HEK293 (cell line): ENCODE data around the gene PSMF1.

ENCODE experiments used
- CTCF ChIA-PET: fragments of 350-600 bp; formaldehyde crosslinking; extraction: SDS; loops from one replicate; lab custom pipeline; 2021; ENCODE audit warnings: antibody characterized with exemption; lab: Yijun Ruan, JAX
- POLR2A ChIA-PET: fragments of 300-600 bp; formaldehyde crosslinking; extraction: SDS; loops from one replicate; lab custom pipeline; 2020; ENCODE audit warnings: antibody characterized with exemption, inconsistent platforms; lab: Yijun Ruan, JAX
- H3K27ac ChIP-seq: fragments of 200-500 bp; sonication (Bioruptor generic); 2 replicates; pipeline ENCODE4 v1.5.1; 2014; ENCODE audit warnings: low read depth, low read length, control low read depth, inconsistent platforms; ENCODE audit errors: extremely low read depth
- H3K36me3 ChIP-seq, 2 experiments: fragments of 200-500 bp in 1 of 2; sonication (Bioruptor generic) in 1 of 2; 1 replicate in 1 of 2; 2 replicates in 1 of 2; pipeline ENCODE4 v1.5.1; 2014 to 2017; ENCODE audit warnings: inconsistent platforms in 2 of 2, low read length in 2 of 2; ENCODE audit not compliant: control insufficient read depth in 2 of 2, insufficient read depth in 1 of 2
- H3K4me1 ChIP-seq: fragments of 200-500 bp; sonication (Bioruptor generic); 2 replicates; pipeline ENCODE4 v1.5.1; 2014; ENCODE audit warnings: mild to moderate bottlenecking, low read length, inconsistent platforms; ENCODE audit not compliant: control insufficient read depth, insufficient read depth
- H3K4me3 ChIP-seq: 2 replicates; pipeline ENCODE4 v1.5.1; 2011; ENCODE audit warnings: low read depth, mild to moderate bottlenecking, control low read depth, low read length, moderate library complexity
- H3K9me3 ChIP-seq: fragments of 200-500 bp; sonication (Bioruptor generic); 2 replicates; pipeline ENCODE4 v1.5.1; 2014; ENCODE audit warnings: low read depth, low read length, inconsistent platforms; ENCODE audit not compliant: control insufficient read depth, insufficient read depth
- FEZF1 ChIP-seq: fragments of 450-650 bp; formaldehyde crosslinking; IDR thresholded peaks from 2 replicates; pipeline ENCODE4 v1.5.1; 2016; ENCODE audit warnings: missing biosample characterization, missing genetic modification characterization
- PRDM1 ChIP-seq: fragments of 450-650 bp; formaldehyde crosslinking; IDR thresholded peaks from 2 replicates; pipeline ENCODE4; 2016; ENCODE audit warnings: missing biosample characterization, missing genetic modification characterization
- PRDM10 ChIP-seq: fragments of 450-650 bp; formaldehyde crosslinking; IDR thresholded peaks from 2 replicates; pipeline ENCODE4 v1.5.1; 2016; ENCODE audit warnings: missing biosample characterization, missing genetic modification characterization
- PRDM6 ChIP-seq: fragments of 450-650 bp; formaldehyde crosslinking; IDR thresholded peaks from 2 replicates; pipeline ENCODE4 v1.5.1; 2017; ENCODE audit warnings: missing biosample characterization, missing genetic modification characterization
- SCRT2 ChIP-seq: fragments of 450-650 bp; formaldehyde crosslinking; IDR thresholded peaks from 2 replicates; pipeline ENCODE4 v1.5.1; 2016; ENCODE audit warnings: missing biosample characterization, missing genetic modification characterization
- ZBTB17 ChIP-seq: fragments of 450-650 bp; formaldehyde crosslinking; IDR thresholded peaks from 2 replicates; pipeline ENCODE4 v1.5.1; 2016; ENCODE audit warnings: missing biosample characterization, missing genetic modification characterization
- ZBTB8A ChIP-seq: fragments of 450-650 bp; formaldehyde crosslinking; IDR thresholded peaks from 2 replicates; pipeline ENCODE4 v1.5.1; 2016; ENCODE audit warnings: missing biosample characterization, missing genetic modification characterization
- ZNF10 ChIP-seq: fragments of 450-650 bp; formaldehyde crosslinking; IDR thresholded peaks from 2 replicates; pipeline ENCODE4 v1.5.1; 2017; ENCODE audit warnings: missing biosample characterization, missing genetic modification characterization
- ZNF202 ChIP-seq: fragments of 450-650 bp; formaldehyde crosslinking; IDR thresholded peaks from 2 replicates; pipeline ENCODE4 v1.5.1; 2016; ENCODE audit warnings: missing biosample characterization, missing genetic modification characterization, borderline replicate concordance
- ZNF214 ChIP-seq: fragments of 450-650 bp; formaldehyde crosslinking; IDR thresholded peaks from 2 replicates; pipeline ENCODE4 v1.5.1; 2017; ENCODE audit warnings: missing biosample characterization, mild to moderate bottlenecking, missing genetic modification characterization, borderline replicate concordance
- ZNF335 ChIP-seq: fragments of 450-650 bp; formaldehyde crosslinking; conservative IDR thresholded peaks from 2 replicates; pipeline ENCODE4 v1.5.1; 2016; ENCODE audit warnings: missing biosample characterization, missing genetic modification characterization
- ZNF548 ChIP-seq: fragments of 450-650 bp; formaldehyde crosslinking; IDR thresholded peaks from 2 replicates; pipeline ENCODE4 v1.5.1; 2016; ENCODE audit warnings: missing biosample characterization, missing genetic modification characterization
- ZNF555 ChIP-seq: fragments of 450-650 bp; formaldehyde crosslinking; conservative IDR thresholded peaks from 2 replicates; pipeline ENCODE4 v1.5.1; 2017; ENCODE audit warnings: missing biosample characterization, mild to moderate bottlenecking, missing genetic modification characterization, inconsistent platforms
- ZNF596 ChIP-seq: fragments of 450-650 bp; IDR thresholded peaks from 2 replicates; pipeline ENCODE4 v1.5.0; 2018; ENCODE audit warnings: missing biosample characterization, mild to moderate bottlenecking, missing genetic modification characterization, moderate library complexity
- ZNF660 ChIP-seq: fragments of 450-650 bp; IDR thresholded peaks from 2 replicates; pipeline ENCODE4 v1.5.1; 2018; ENCODE audit warnings: missing biosample characterization, mild to moderate bottlenecking, missing genetic modification characterization
- ZNF76 ChIP-seq: fragments of 450-650 bp; formaldehyde crosslinking; IDR thresholded peaks from 2 replicates; pipeline ENCODE4; 2016; ENCODE audit warnings: low read depth, missing biosample characterization, missing genetic modification characterization, borderline replicate concordance
- ZNF785 ChIP-seq: fragments of 450-650 bp; formaldehyde crosslinking; IDR thresholded peaks from 2 replicates; pipeline ENCODE4 v1.5.1; 2016; ENCODE audit warnings: missing biosample characterization, missing genetic modification characterization

Gene PSMF1

GRCh38 chr20:1122388-1123315 lies 4.2 kb downstream of the PSMF1 start (continued):
- peak; percentile 56; the same call in 1 of the 2 replicates for TF ChIP-seq ZNF76 (tag by site-specific recombination)
- 0 out of 2 replicates have a peak, but pooled peaks have one; percentile 28 for TF ChIP-seq PRDM1 (tag by site-specific recombination)
- 0 out of 2 replicates have a peak, but pooled peaks have one; percentile 69 for TF ChIP-seq ZNF10 (tag by site-specific recombination)
- peak; percentile 90 for TF ChIP-seq ZBTB8A
- no peak for TF ChIP-seq ZNF596
- peak; percentile 34; the same call in 1 of the 2 replicates for TF ChIP-seq PRDM10
- TF ChIP-seq ZNF335 (tag by site-specific recombination) = peak; percentile 53; the same call in 1 of the 2 replicates
- TF ChIP-seq ZBTB17 (tag by site-specific recombination) = peak; percentile 82
- no peak for TF ChIP-seq FEZF1 (tag by site-specific recombination)
- TF ChIP-seq ZNF548 (tag by site-specific recombination) = no peak

GRCh38 chr20:1123666-1124065 lies 5.3 kb downstream of the PSMF1 start:
- H3K4me1 ChIP-seq = peaks cover 34% of the 10 kb centered on the region
- no peak overlapping the region for H3K27ac ChIP-seq
- ChIA-PET CTCF (interaction anchor here (0.8 to 2.6 kb wide), 2 partner anchors 15 to 88 kb away, joined by 6 to 20 read pairs; no protein-coding TSS in a partner anchor), POLR2A (no interaction called here)
- H3K4me3 ChIP-seq = no peak overlapping the region
- H3K36me3 ChIP-seq = peaks cover 47 to 70% of the 10 kb centered on the region in 2 experiments
- TF ChIP-seq ZNF555 (tag by site-specific recombination) = no peak
- H3K9me3 ChIP-seq = no peaks in the 10 kb centered on the region

- ChIA-PET POLR2A (no interaction called here), CTCF (interaction anchor here (0.8 to 2.6 kb wide), 4 partner anchors 10 to 168 kb away, joined by 3 to 20 read pairs (median 6); no protein-coding TSS in a partner anchor)
- H3K4me1 ChIP-seq = peaks cover 34% of the 10 kb centered on the region
- H3K27ac ChIP-seq = no peak overlapping the region
- no peaks in the 10 kb centered on the region for H3K9me3 ChIP-seq
- H3K36me3 ChIP-seq = peaks cover 54 to 76% of the 10 kb centered on the region in 2 experiments
- TF ChIP-seq ZNF785 (tag by site-specific recombination) = no peak
- no peak for TF ChIP-seq ZNF202 (tag by site-specific recombination)
- no peak for TF ChIP-seq ZNF660 (tag by site-specific recombination)
- TF ChIP-seq ZNF214 (tag by site-specific recombination) = no peak
- peak; percentile 71 for TF ChIP-seq SCRT2 (tag by site-specific recombination)
- TF ChIP-seq PRDM6 (tag by site-specific recombination) = no peak
- H3K4me3 ChIP-seq = no peak overlapping the region
Observed at GRCh38 chr20:1124421-1124820, 6.0 kb downstream of the PSMF1 start.
